NOMO-1 treated with dmso at 0.1 percent for 144 hours (cell line): ENCODE results near the gene NOP9.

Source experiments
- DNase-seq: peaks from one replicate; lab custom pipeline; 2025; ENCODE audit not compliant: unreplicated experiment; lab: John Stamatoyannopoulos, UW

The NOP9 gene

GRCh38 chr14:24262821-24263733 lies 36.6 kb upstream of the NOP9 start, which contains the start of gene TGM1:
TSS of gene TGM1 (minus strand) at chr14:24263177. CDS start at chr14:24262352, 825 bp downstream.
- no peak for DNase-seq

GRCh38 chr14:24263848-24264247 lies 35.8 kb upstream of the NOP9 start:
- no peak for DNase-seq

GRCh38 chr14:24264298-24264697 lies 35.4 kb upstream of the NOP9 start:
- DNase-seq: no peak

- DNase-seq: no peak
Measured at GRCh38 chr14:24266344-24267244, 33.1 kb upstream of the NOP9 start.

- no peak for DNase-seq
Measured at GRCh38 chr14:24267516-24267915, 32.1 kb upstream of the NOP9 start.

GRCh38 chr14:24268225-24268624 lies 31.4 kb upstream of the NOP9 start:
- DNase-seq: no peak

- no peak for DNase-seq
Measured at GRCh38 chr14:24269368-24269767, 30.3 kb upstream of the NOP9 start.

- no peak for DNase-seq
Measured at GRCh38 chr14:24269910-24270536, 29.6 kb upstream of the NOP9 start.

- no peak for DNase-seq
Measured at GRCh38 chr14:24270537-24271133, 29.0 kb upstream of the NOP9 start.

GRCh38 chr14:24271134-24271833 lies 28.4 kb upstream of the NOP9 start, which contains the start of gene RABGGTA:
TSS of gene RABGGTA (minus strand) at chr14:24271597. CDS start at chr14:24271115, 482 bp downstream.
- peak; percentile 81 for DNase-seq

GRCh38 chr14:24271834-24272263 lies 27.8 kb upstream of the NOP9 start:
- no peak for DNase-seq

- no peak for DNase-seq
Measured at GRCh38 chr14:24272467-24272866, 27.2 kb upstream of the NOP9 start.

- DNase-seq: no peak
Measured at GRCh38 chr14:24273422-24273998, 26.1 kb upstream of the NOP9 start.

- DNase-seq: peak; percentile 82
Measured at GRCh38 chr14:24274101-24274543, 25.5 kb upstream of the NOP9 start.

- DNase-seq: no peak
Measured at GRCh38 chr14:24277071-24277470, 22.6 kb upstream of the NOP9 start.

GRCh38 chr14:24277606-24278321 lies 21.9 kb upstream of the NOP9 start:
- DNase-seq: peak; percentile 82

GRCh38 chr14:24278424-24278823 lies 21.2 kb upstream of the NOP9 start:
- no peak for DNase-seq

- DNase-seq: no peak
Measured at GRCh38 chr14:24279301-24280186, 20.1 kb upstream of the NOP9 start.
